WTC11 (cell line): ENCODE measurements around the gene NOXO1. TPM values are rescaled to one million over a fixed set of nuclear protein-coding genes. Genes with fewer than 3 reads are reported as not detected.

ENCODE experiments used
- ATAC-seq: fragments of 200-7000 bp; cut with Tn5 transposase; 2 replicates; pipeline ENCODE4 v1.10.0; 2021; ENCODE audit warnings: mild to moderate bottlenecking, moderate library complexity
- CTCF ChIA-PET: fragments of 300-600 bp; sonication (Branson Sonifier 250); formaldehyde crosslinking; loops from one replicate; lab custom pipeline; 2021; ENCODE audit warnings: antibody characterized with exemption; lab: Charles Lee
- POLR2A ChIA-PET: fragments of 350-600 bp; sonication (Branson Sonifier 250); formaldehyde crosslinking; loops from one replicate; lab custom pipeline; 2021; ENCODE audit warnings: antibody characterized with exemption; lab: Charles Lee
- DNase-seq: peaks from one replicate; pipeline ENCODE4 v3.0.0; 2021; ENCODE audit warnings: low spot score
- H3K27ac Mint-ChIP-seq: 2 replicates; pipeline ENCODE4 v1.8.0; 2021; ENCODE audit warnings: mixed read lengths
- H3K27me3 Mint-ChIP-seq: 2 replicates; pipeline ENCODE4 v1.8.0; 2021; ENCODE audit warnings: low read depth, mild to moderate bottlenecking, moderate library complexity, mixed read lengths
- H3K36me3 Mint-ChIP-seq: 2 replicates; pipeline ENCODE4 v1.8.0; 2021; ENCODE audit warnings: mixed read lengths
- H3K4me1 Mint-ChIP-seq: 2 replicates; pipeline ENCODE4 v1.8.0; 2022; ENCODE audit warnings: mixed read lengths
- H3K4me3 Mint-ChIP-seq: 2 replicates; pipeline ENCODE4 v1.8.0; 2021; ENCODE audit warnings: mild to moderate bottlenecking, moderate library complexity, mixed read lengths
- H3K9me3 Mint-ChIP-seq: 2 replicates; pipeline ENCODE4 v1.8.0; 2021; ENCODE audit warnings: mixed read lengths
- AR ChIP-seq: fragments of 250-450 bp; sonication (Bioruptor Pico); IDR thresholded peaks from 2 replicates; pipeline ENCODE4 v1.9.0; 2021; ENCODE audit warnings: mild to moderate bottlenecking
- ARID4B ChIP-seq: sonication (generic); formaldehyde crosslinking; IDR thresholded peaks from 2 replicates; pipeline ENCODE4 v1.8.0; 2023; ENCODE audit warnings: missing genetic modification reagents, mild to moderate bottlenecking, borderline replicate concordance
- ATF2 ChIP-seq: sonication (generic); formaldehyde crosslinking; IDR thresholded peaks from 2 replicates; pipeline ENCODE4 v1.8.1; 2022; ENCODE audit warnings: low read depth, missing genetic modification reagents, borderline replicate concordance
- EMX1 ChIP-seq: fragments of 250-450 bp; sonication (Bioruptor Pico); IDR thresholded peaks from 2 replicates; pipeline ENCODE4 v1.8.0; 2021; ENCODE audit warnings: mild to moderate bottlenecking
- ERG ChIP-seq: fragments of 250-450 bp; sonication (Bioruptor Pico); IDR thresholded peaks from 2 replicates; pipeline ENCODE4 v1.8.0; 2021; ENCODE audit warnings: mild to moderate bottlenecking
- ESRRA ChIP-seq: sonication (generic); formaldehyde crosslinking; IDR thresholded peaks from 2 replicates; pipeline ENCODE4 v1.8.1; 2022; ENCODE audit warnings: mild to moderate bottlenecking, missing genetic modification reagents, borderline replicate concordance
- FOXK1 ChIP-seq: sonication (generic); formaldehyde crosslinking; IDR thresholded peaks from 2 replicates; pipeline ENCODE4 v1.8.0; 2022; ENCODE audit warnings: mild to moderate bottlenecking, moderate library complexity, missing genetic modification reagents
- HMGXB4 ChIP-seq: sonication (generic); formaldehyde crosslinking; IDR thresholded peaks from 2 replicates; pipeline ENCODE4 v1.8.1; 2023; ENCODE audit warnings: mild to moderate bottlenecking, moderate library complexity, missing genetic modification reagents
- IRF2 ChIP-seq: sonication (generic); formaldehyde crosslinking; IDR thresholded peaks from 2 replicates; pipeline ENCODE4 v1.8.0; 2022; ENCODE audit warnings: low read depth, missing genetic modification reagents, borderline replicate concordance
- JAZF1 ChIP-seq: fragments of 250-450 bp; sonication (Bioruptor Pico); IDR thresholded peaks from 2 replicates; pipeline ENCODE4 v1.9.0; 2021; ENCODE audit warnings: moderate library complexity, mild to moderate bottlenecking, inconsistent platforms
- PREB ChIP-seq: sonication (generic); formaldehyde crosslinking; IDR thresholded peaks from 2 replicates; pipeline ENCODE4 v1.8.1; 2022; ENCODE audit warnings: mild to moderate bottlenecking, missing genetic modification reagents, moderate library complexity, borderline replicate concordance
- TCF7 ChIP-seq: sonication (generic); formaldehyde crosslinking; IDR thresholded peaks from 2 replicates; pipeline ENCODE4 v1.8.0; 2022; ENCODE audit warnings: mild to moderate bottlenecking, low read depth, missing genetic modification reagents, moderate library complexity
- ZNF121 ChIP-seq: sonication (generic); formaldehyde crosslinking; IDR thresholded peaks from 2 replicates; pipeline ENCODE4 v1.8.0; 2023; ENCODE audit warnings: missing genetic modification reagents
- ZNF317 ChIP-seq: sonication (generic); formaldehyde crosslinking; IDR thresholded peaks from 2 replicates; pipeline ENCODE4 v1.8.1; 2023; ENCODE audit warnings: low read depth, mild to moderate bottlenecking, moderate library complexity, missing genetic modification reagents, borderline replicate concordance
- ZNF532 ChIP-seq: fragments of 250-450 bp; sonication (Bioruptor Pico); IDR thresholded peaks from 2 replicates; pipeline ENCODE4 v1.9.0; 2021; ENCODE audit warnings: mild to moderate bottlenecking, borderline replicate concordance
- total RNA-seq: library from RNA; stranded (reverse); gene quantifications from 3 replicates; pipeline ENCODE4 v1.2.3, GENCODE V29; 2021

Gene NOXO1
- total RNA-seq, 1 experiment from 2014 or later = 5.7 TPM

- Mint-ChIP-seq H3K27ac (no peak overlapping the region), H3K27me3 (no peaks in the 10 kb centered on the region), H3K4me3 (no peak overlapping the region), H3K4me1 (no peaks in the 10 kb centered on the region), H3K36me3 (peaks cover 24% of the 10 kb centered on the region), H3K9me3 (no peaks in the 10 kb centered on the region)
- ChIA-PET CTCF (interaction anchor here (0.5 to 1.1 kb wide), 3 partner anchors 17 to 139 kb away, joined by 3 read pairs; no protein-coding TSS in a partner anchor), POLR2A (no interaction called here)
- DNase-seq (no peak), ATAC-seq (no peak)
- TF ChIP-seq HMGXB4 = no peak
- no peak for TF ChIP-seq ZNF317 (CRISPR knock-in tag)
- TF ChIP-seq ATF2 (CRISPR knock-in tag) = no peak
- TF ChIP-seq ESRRA (CRISPR knock-in tag) = no peak
- no peak for TF ChIP-seq ZNF532 (CRISPR knock-in tag)
- TF ChIP-seq PREB (CRISPR knock-in tag) = no peak
- no peak for TF ChIP-seq AR
- TF ChIP-seq ERG (CRISPR knock-in tag) = no peak
- no peak for TF ChIP-seq FOXK1
- TF ChIP-seq IRF2 (CRISPR knock-in tag) = no peak
- TF ChIP-seq EMX1 (CRISPR knock-in tag) = no peak
- TF ChIP-seq ZNF121 (CRISPR knock-in tag) = no peak
- no peak for TF ChIP-seq JAZF1 (CRISPR knock-in tag)
- TF ChIP-seq TCF7 (CRISPR knock-in tag) = no peak
- TF ChIP-seq ARID4B = no peak
These were observed 17.9 kb upstream of the NOXO1 start for GRCh38 chr16:1998852-1999801.
